Measurements from ENCODE around the gene PHF19.

PHF19 gene

GRCh38 chr9:120852240-120853010 is 24.6 kb downstream of the PHF19 start:
- DNase-seq, result no peak

- no peak for DNase-seq
Observed at GRCh38 chr9:120851449-120851848, 25.5 kb downstream of the PHF19 start.

GRCh38 chr9:120850315-120850714 is 26.7 kb downstream of the PHF19 start:
- no peak for DNase-seq

GRCh38 chr9:120846906-120847305 is 30.1 kb downstream of the PHF19 start:
- DNase-seq, result no peak

GRCh38 chr9:120846251-120846889 is 30.6 kb downstream of the PHF19 start:
- no peak for DNase-seq

GRCh38 chr9:120845255-120845654 is 31.7 kb downstream of the PHF19 start:
- no peak for DNase-seq

- DNase-seq, result peak; percentile 97
Observed at GRCh38 chr9:120842685-120843485, 34.1 kb downstream of the PHF19 start, which contains the start of gene PSMD5. Gene PSMD5 (minus strand): TSS chr9:120842922. CDS start chr9:120842909, 13 bp downstream.

GRCh38 chr9:120841930-120842684 is 34.9 kb downstream of the PHF19 start:
- no peak for DNase-seq

- DNase-seq, result no peak
Observed at GRCh38 chr9:120839146-120839545, 37.8 kb downstream of the PHF19 start.

- no peak for DNase-seq
Observed at GRCh38 chr9:120837921-120838320, 39.1 kb downstream of the PHF19 start.

GRCh38 chr9:120833325-120833724 is 43.7 kb downstream of the PHF19 start:
- DNase-seq, result no peak

GRCh38 chr9:120832807-120833206 is 44.2 kb downstream of the PHF19 start:
- DNase-seq, result no peak

GRCh38 chr9:120830865-120831264 is 46.1 kb downstream of the PHF19 start:
- no peak for DNase-seq

- no peak for DNase-seq
Observed at GRCh38 chr9:120830151-120830550, 46.8 kb downstream of the PHF19 start.

GRCh38 chr9:120829650-120830049 is 47.3 kb downstream of the PHF19 start:
- no peak for DNase-seq

GRCh38 chr9:120820095-120820494 is 56.9 kb downstream of the PHF19 start:
- DNase-seq, result no peak

GRCh38 chr9:120818595-120818994 is 58.4 kb downstream of the PHF19 start:
- DNase-seq, result no peak

GRCh38 chr9:120815075-120815474 is 61.9 kb downstream of the PHF19 start:
- DNase-seq, result no peak

GRCh38 chr9:120808931-120809330 is 68.1 kb downstream of the PHF19 start:
- DNase-seq, result no peak

- no peak for DNase-seq
Observed at GRCh38 chr9:120807607-120808379, 69.2 kb downstream of the PHF19 start.
